Forelimb muscle (tissue), 1 donor: ENCODE data around the gene PAPOLA. TPM values are rescaled to one million over a fixed set of nuclear protein-coding genes. Genes with fewer than 3 reads are reported as not detected.

Experiments
- polyA plus RNA-seq: library from polyadenylated mRNA; unstranded; fragments of 120-200 nt; gene quantifications from one replicate; pipeline ENCODE4 v1.2.1, GENCODE V29; 2013; ENCODE audit not compliant: insufficient read length

Gene PAPOLA
- polyA plus RNA-seq, 1 donor: 108 TPM

Other genes with a start within 250 kb of the PAPOLA start
- gene BDKRB1, start 246.2 kb upstream of the PAPOLA start, polyA plus RNA-seq: 0.65 TPM
- gene ATG2B, start 139.0 kb upstream of the PAPOLA start, polyA plus RNA-seq: 16.9 TPM
- gene GSKIP, start 138.9 kb upstream of the PAPOLA start, polyA plus RNA-seq: 13.5 TPM
- gene AK7, start 110.3 kb upstream of the PAPOLA start, polyA plus RNA-seq: 0.33 TPM